HepG2 (cell line): Measurements from ENCODE around the gene UTP15. TPM values are rescaled to one million over a fixed set of nuclear protein-coding genes. Genes with fewer than 3 reads are reported as not detected.

ENCODE experiments used
- ATAC-seq: fragments of 200-7000 bp; cut with Tn5 transposase; 3 replicates; pipeline ENCODE4 v1.9.1; 2020; ENCODE audit warnings: mild to moderate bottlenecking, moderate library complexity
- BruUV-seq: library from RNA; stranded (reverse); fragments of 400-500 nt; replicated peaks from 2 replicates; lab custom pipeline; 2021; lab: Mats Ljungman, UMichigan
- CTCF ChIA-PET: fragments of 300-600 bp; formaldehyde crosslinking; extraction: SDS; loops from one replicate; lab custom pipeline; 2021; ENCODE audit warnings: low total read pairs, inconsistent platforms, low intra/inter-chr PET ratio; lab: Yijun Ruan, JAX
- POLR2A ChIA-PET: fragments of 350-600 bp; sonication (Branson Sonifier 250); formaldehyde crosslinking; loops from one replicate; lab custom pipeline; 2020; ENCODE audit warnings: antibody characterized with exemption, inconsistent platforms; lab: Yijun Ruan, JAX
- DNase-seq: peaks from one replicate; pipeline ENCODE4 v3.0.0-alpha.2; 2015; ENCODE audit warnings: low spot score
- FAIRE-seq: peaks from 3 replicates; lab custom pipeline; 2011; peaks lifted over from hg19 to GRCh38; lab: Jason Lieb, UNC
- H2AFZ ChIP-seq: one replicate; pipeline ENCODE4 v1.6.1; 2011; ENCODE audit warnings: low read length, inconsistent platforms
- H3K27ac ChIP-seq: fragments of 300-600 bp; 3 replicates; pipeline ENCODE4 v1.8.0; 2011; ENCODE audit warnings: mixed run types, mild to moderate bottlenecking, mixed read lengths, low read length, inconsistent platforms; ENCODE audit not compliant: insufficient read depth; ENCODE audit errors: extremely low read length
- H3K27me3 ChIP-seq, 2 experiments: fragments of 200-600 bp in 1 of 2; 2 replicates in 1 of 2; 3 replicates in 1 of 2; pipeline versions ENCODE4 v1.6.0 to v1.8.0; 2011; ENCODE audit warnings: low read length in 2 of 2, mild to moderate bottlenecking in 2 of 2, moderate library complexity in 2 of 2, inconsistent platforms in 1 of 2; ENCODE audit not compliant: insufficient read depth in 2 of 2, control insufficient read depth in 1 of 2
- H3K36me3 ChIP-seq, 2 experiments: fragments of 200-600 bp in 1 of 2; replicated peaks in 1 of 2; 2 replicates in 1 of 2; 3 replicates in 1 of 2; pipeline versions ENCODE4 v1.5.1 to v1.8.0; 2011; ENCODE audit warnings: low read length in 2 of 2, inconsistent platforms in 1 of 2; ENCODE audit not compliant: insufficient read depth in 2 of 2, control insufficient read depth in 1 of 2
- H3K4me1 ChIP-seq: 2 replicates; pipeline ENCODE4 v1.5.1; 2012; ENCODE audit warnings: low read length, inconsistent platforms; ENCODE audit not compliant: insufficient read depth
- H3K4me2 ChIP-seq: 2 replicates; pipeline ENCODE4 v1.6.0; 2011; ENCODE audit warnings: low read depth, low read length, inconsistent platforms
- H3K4me3 ChIP-seq, 3 experiments: fragments of 200-600 bp in 1 of 3; sonication (generic), shearing (Covaris generic) in 1 of 3; replicated peaks in 1 of 3; 2 replicates each; pipeline ENCODE4 v1.5.1; 2011 to 2016; ENCODE audit warnings: low read length in 3 of 3, inconsistent platforms in 2 of 3, low read depth in 2 of 3, mild to moderate bottlenecking in 2 of 3, control low read depth in 1 of 3, mixed read lengths in 1 of 3; ENCODE audit not compliant: insufficient read depth in 1 of 3
- H3K79me2 ChIP-seq: one replicate; pipeline ENCODE4 v1.6.1; 2011; ENCODE audit warnings: low read length, inconsistent platforms; ENCODE audit not compliant: insufficient read depth
- H3K9ac ChIP-seq: 2 replicates; pipeline ENCODE4 v1.6.0; 2011; ENCODE audit warnings: mild to moderate bottlenecking, low read depth, low read length, inconsistent platforms; ENCODE audit not compliant: insufficient read depth
- H3K9me3 ChIP-seq: 2 replicates; pipeline ENCODE4 v1.5.1; 2012; ENCODE audit warnings: mild to moderate bottlenecking, low read length
- H4K20me1 ChIP-seq: 2 replicates; pipeline ENCODE4 v1.6.0; 2011; ENCODE audit warnings: inconsistent platforms, mild to moderate bottlenecking, low read length, moderate library complexity; ENCODE audit not compliant: insufficient read depth
- AGO1 ChIP-seq: fragments of 200-400 bp; formaldehyde crosslinking; IDR thresholded peaks from 2 replicates; pipeline ENCODE4 v1.6.1; 2017; ENCODE audit warnings: mild to moderate bottlenecking, low read depth, low read length, moderate library complexity; ENCODE audit not compliant: poor library complexity, severe bottlenecking
- FOXC1 ChIP-seq: sonication (generic); formaldehyde crosslinking; IDR thresholded peaks from 2 replicates; pipeline ENCODE4 v1.8.0; 2022; ENCODE audit warnings: mild to moderate bottlenecking, missing genetic modification reagents, borderline replicate concordance
- HCFC1 ChIP-seq: fragments of 150-350 bp; IDR thresholded peaks from 2 replicates; pipeline ENCODE4 v1.6.1; 2014; ENCODE audit warnings: low read depth, low read length
- KDM1A ChIP-seq: IDR thresholded peaks from 2 replicates; pipeline ENCODE4 v1.6.1; 2016; ENCODE audit warnings: missing compliant biosample characterization
- THAP11 ChIP-seq: IDR thresholded peaks from 2 replicates; pipeline ENCODE4 v1.6.1; 2016; ENCODE audit warnings: missing biosample characterization, missing genetic modification reagents
- YY1 ChIP-seq: IDR thresholded peaks from 2 replicates; pipeline ENCODE4 v1.6.1; 2011; ENCODE audit warnings: low read length, low read depth, moderate library complexity, mild to moderate bottlenecking; ENCODE audit not compliant: insufficient read depth, insufficient replicate concordance
- WGBS: methylation state at CpG from one replicate; pipeline ENCODE4 v1.1.6; 2017; ENCODE audit warnings: low lambda C conversion rate; 5-methylcytosine and 5-hydroxymethylcytosine counted together
- in situ Hi-C: cut with HindIII; loops from 2 replicates; pipeline ENCODE4 v1.10.0; 2017; ENCODE audit warnings: low pct_unique_long_range_greater_than_20kb; ENCODE audit not compliant: extremely low pct_ligation_motif_present
- intact Hi-C: fragments of 100-400 bp; cut with micrococcal nuclease; formaldehyde crosslinking; loops from one replicate; pipeline ENCODE4 v1.10.0; 2022; ENCODE audit not compliant: unreplicated experiment
- polyA plus RNA-seq, 8 experiments: library from polyadenylated mRNA; depleted of rRNA in 3 of 8; stranded (reverse) in 7 of 8; unstranded in 1 of 8; fragments of >200 nt; fragmentation: Illumina TruSeq in 4 of 8; extraction: Trizol in 4 of 8; gene quantifications; 2 replicates each; pipeline versions ENCODE4 v1.2.1 to v1.2.3, GENCODE V29; 2011 to 2016; ENCODE audit warnings: low read depth in 4 of 8, missing spikeins in 1 of 8, mixed read lengths in 1 of 8; ENCODE audit not compliant: insufficient read depth in 1 of 8
- total RNA-seq, 5 experiments: library from RNA; depleted of rRNA; stranded (reverse); fragments of >200 nt; fragmentation: Illumina TruSeq; extraction: Trizol; gene quantifications; 2 replicates each; pipeline ENCODE4 v1.2.3, GENCODE V29; 2016; ENCODE audit warnings: low read depth in 1 of 5
- TF ChIP-seq, protein P1 (sequence below): sonication (generic); formaldehyde crosslinking; IDR thresholded peaks from 2 replicates; pipeline ENCODE4 v1.5.0; 2020; ENCODE audit warnings: missing genetic modification reagents

Gene UTP15
- total and polyA plus RNA-seq, 2 of the 13 experiments (the other 11 are each of a cell fraction or from before 2014, with no cell fraction given): 7.3 to 35.8 TPM

GRCh38 chr5:73528248-73528647 lies 37.3 kb upstream of the UTP15 start:
- in situ Hi-C loops: no loop called here
- WGBS: 59% methylated on average over 3 of the region's 3 CpGs
- no peak for ATAC-seq

DNA sequence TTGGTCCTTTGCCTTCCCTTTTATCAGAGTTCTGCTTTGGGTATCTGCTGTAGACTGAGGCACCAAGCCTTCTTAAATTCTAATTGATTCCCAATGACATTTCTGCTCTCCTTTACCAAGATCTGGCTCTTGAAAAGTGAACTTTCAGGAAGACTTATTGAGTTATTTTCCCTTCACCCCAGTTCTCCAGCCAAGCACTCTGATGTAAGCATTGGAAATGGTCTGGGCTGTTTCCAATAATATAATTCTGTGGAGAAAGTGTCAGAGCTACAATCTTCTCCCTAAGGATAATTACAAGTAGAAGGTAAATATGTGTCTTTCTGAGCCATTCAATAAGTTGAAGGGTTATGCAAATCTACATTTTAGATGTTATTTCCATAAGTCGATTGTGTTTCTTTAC lies 36.5 kb upstream of the UTP15 start:
- H3K27me3 ChIP-seq: no peaks in the 10 kb centered on the region
- BruUV-seq: no TSS peak
- H3K4me1 ChIP-seq: peaks cover 35% of the 10 kb centered on the region
- H3K27ac ChIP-seq: no peak overlapping the region
- H2AFZ ChIP-seq: no peak overlapping the region
- FAIRE-seq: no peak
- ChIA-PET CTCF (no interaction called here), POLR2A (no interaction called here)
- H3K36me3 ChIP-seq: no peaks in the 10 kb centered on the region
- intact Hi-C loops: no loop called here
- WGBS: 9% methylated on average over 1 of the region's 1 CpG
- H3K9me3 ChIP-seq: no peaks in the 10 kb centered on the region
- no peaks in the 10 kb centered on the region for H4K20me1 ChIP-seq
- in situ Hi-C loops: no loop called here
- no peak overlapping the region for H3K9ac ChIP-seq
- H3K4me3 ChIP-seq: no peak overlapping the region
- H3K79me2 ChIP-seq: no peaks in the 10 kb centered on the region
- no peak overlapping the region for H3K4me2 ChIP-seq
- DNase-seq: no peak
- no peak for ATAC-seq
- no peak for TF ChIP-seq KDM1A (CRISPR knock-in tag)
- TF ChIP-seq HCFC1: no peak
- no peak for TF ChIP-seq FOXC1 (CRISPR knock-in tag)

More at GRCh38 chr5:73528248-73528647, 37.3 kb upstream of the UTP15 start:
- Histone ChIP-seq H3K4me1 (peaks cover 35% of the 10 kb centered on the region), H4K20me1 (no peaks in the 10 kb centered on the region), H3K4me2 (no peak overlapping the region), H3K9ac (no peak overlapping the region), H3K4me3 (no peak overlapping the region), H3K79me2 (no peaks in the 10 kb centered on the region), H3K36me3 (no peaks in the 10 kb centered on the region), H2AFZ (no peak overlapping the region), H3K27me3 (no peaks in the 10 kb centered on the region), H3K27ac (no peak overlapping the region), H3K9me3 (no peaks in the 10 kb centered on the region)
- ChIA-PET POLR2A (no interaction called here), CTCF (no interaction called here)
- BruUV-seq: no TSS peak
- intact Hi-C loops: no loop called here
- DNase-seq: no peak
- FAIRE-seq: no peak
- TF ChIP-seq THAP11 (no peak), YY1 (no peak), AGO1 (no peak)
- TF ChIP-seq, protein P1, sequence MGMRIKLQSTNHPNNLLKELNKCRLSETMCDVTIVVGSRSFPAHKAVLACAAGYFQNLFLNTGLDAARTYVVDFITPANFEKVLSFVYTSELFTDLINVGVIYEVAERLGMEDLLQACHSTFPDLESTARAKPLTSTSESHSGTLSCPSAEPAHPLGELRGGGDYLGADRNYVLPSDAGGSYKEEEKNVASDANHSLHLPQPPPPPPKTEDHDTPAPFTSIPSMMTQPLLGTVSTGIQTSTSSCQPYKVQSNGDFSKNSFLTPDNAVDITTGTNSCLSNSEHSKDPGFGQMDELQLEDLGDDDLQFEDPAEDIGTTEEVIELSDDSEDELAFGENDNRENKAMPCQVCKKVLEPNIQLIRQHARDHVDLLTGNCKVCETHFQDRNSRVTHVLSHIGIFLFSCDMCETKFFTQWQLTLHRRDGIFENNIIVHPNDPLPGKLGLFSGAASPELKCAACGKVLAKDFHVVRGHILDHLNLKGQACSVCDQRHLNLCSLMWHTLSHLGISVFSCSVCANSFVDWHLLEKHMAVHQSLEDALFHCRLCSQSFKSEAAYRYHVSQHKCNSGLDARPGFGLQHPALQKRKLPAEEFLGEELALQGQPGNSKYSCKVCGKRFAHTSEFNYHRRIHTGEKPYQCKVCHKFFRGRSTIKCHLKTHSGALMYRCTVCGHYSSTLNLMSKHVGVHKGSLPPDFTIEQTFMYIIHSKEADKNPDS (CRISPR knock-in tag): no peak
